H1 (cell line): ENCODE results near the gene HDAC11. TPM values are rescaled to one million over a fixed set of nuclear protein-coding genes. Genes with fewer than 3 reads are reported as not detected.

Source experiments
- GABPA ChIP-seq: IDR thresholded peaks from 2 replicates; pipeline ENCODE4 v1.6.1; 2011; ENCODE audit warnings: mild to moderate bottlenecking, low read length, moderate library complexity, borderline replicate concordance; ENCODE audit not compliant: insufficient read depth
- RFX5 ChIP-seq: IDR thresholded peaks from 2 replicates; pipeline ENCODE4 v1.6.1; 2011; ENCODE audit warnings: low read depth, low read length, improper control_type of control experiment, borderline replicate concordance
- SP4 ChIP-seq: IDR thresholded peaks from 2 replicates; pipeline ENCODE4 v1.6.1; 2012; ENCODE audit warnings: low read length, inconsistent platforms
- polyA plus RNA-seq, 7 experiments: library from polyadenylated mRNA; depleted of rRNA in 3 of 7; stranded (reverse) in 5 of 7; unstranded in 2 of 7; fragments of >200 nt in 5 of 7; fragments of 200-250 nt in 2 of 7; gene quantifications; 1 replicate in 5 of 7; 2 replicates in 1 of 7; 4 replicates in 1 of 7; pipeline versions ENCODE4 v1.2.1 to v1.2.3, GENCODE V29; 2011 to 2013; ENCODE audit warnings: missing spikeins in 2 of 7, mixed read lengths in 2 of 7
- total RNA-seq: library from RNA; stranded (reverse); fragmentation: NEBNext Ultra II Directional; extraction: Animal tissue kit (Norgen Biotek cat#: 25700); gene quantifications from 2 replicates; pipeline ENCODE4 v1.2.1, GENCODE V29; 2021

Gene HDAC11
- total and polyA plus RNA-seq, 2 of the 8 experiments (the other 6 are each of a cell fraction or from before 2014, with no cell fraction given) = 6.8 to 7.4 TPM

- no peak for TF ChIP-seq GABPA
- no peak for TF ChIP-seq RFX5
- TF ChIP-seq SP4 = no peak
- TF ChIP-seq, all 59 proteins: peak for 0
These were observed 14.8 kb upstream of the HDAC11 start (continued) for GRCh38 chr3:13465236-13465873.
